ENCODE measurements around the gene ACOT7.

GRCh38 chr1:6343506-6344405 lies 49.8 kb downstream of the ACOT7 start:
- TF ChIP-seq CTCF (conservative IDR thresholded peaks at IDR 0.05) (peak; percentile 93), EZH2 (IDR thresholded peaks at IDR 0.05; ENCODE audit: low read depth) (no peak)
